RWPE2 (cell line): ENCODE data around the gene ZBTB20.
A peak's percentile ranks its signal among the peaks of the same experiment; 100 is the strongest.

Experiments
- ATAC-seq: fragments of 200-7000 bp; cut with Tn5 transposase; 3 replicates; pipeline ENCODE4 v1.9.1; 2021; ENCODE audit warnings: low read depth
- DNase-seq: peaks from one replicate; pipeline ENCODE4 v3.0.0-alpha.2; 2020; ENCODE audit warnings: low spot score
- H3K27ac ChIP-seq: fragments of 450-650 bp; 2 replicates; pipeline ENCODE4 v1.5.1; 2017; ENCODE audit warnings: mild to moderate bottlenecking; ENCODE audit not compliant: poor library complexity, severe bottlenecking
- H3K27me3 ChIP-seq: fragments of 250-450 bp; sonication (Bioruptor Pico); 2 replicates; pipeline ENCODE4 v1.5.1; 2021; ENCODE audit warnings: mild to moderate bottlenecking, moderate library complexity; ENCODE audit not compliant: insufficient read depth, poor library complexity, severe bottlenecking
- H3K36me3 ChIP-seq: fragments of 250-450 bp; sonication (Bioruptor Pico); 2 replicates; pipeline ENCODE4 v1.5.1; 2020; ENCODE audit warnings: low read depth, mild to moderate bottlenecking, moderate library complexity
- H3K4me1 ChIP-seq: fragments of 250-450 bp; sonication (Bioruptor Pico); 2 replicates; pipeline ENCODE4 v1.5.1; 2021; ENCODE audit warnings: mild to moderate bottlenecking, moderate library complexity; ENCODE audit not compliant: insufficient read depth, poor library complexity, severe bottlenecking
- H3K4me3 ChIP-seq: fragments of 250-450 bp; sonication (Bioruptor Pico); 2 replicates; pipeline ENCODE4 v1.5.1; 2021; ENCODE audit warnings: mild to moderate bottlenecking, moderate library complexity; ENCODE audit not compliant: severe bottlenecking
- H3K9me3 ChIP-seq: fragments of 250-450 bp; sonication (Bioruptor Pico); 2 replicates; pipeline ENCODE4 v1.5.1; 2021; ENCODE audit warnings: mild to moderate bottlenecking, moderate library complexity; ENCODE audit not compliant: severe bottlenecking
- TF ChIP-seq, protein P1 (sequence below): fragments of 450-650 bp; IDR thresholded peaks from one replicate; pipeline ENCODE4 v1.5.1; 2017; ENCODE audit warnings: mild to moderate bottlenecking, moderate library complexity; ENCODE audit not compliant: poor library complexity, severe bottlenecking

ZBTB20 gene

DNA sequence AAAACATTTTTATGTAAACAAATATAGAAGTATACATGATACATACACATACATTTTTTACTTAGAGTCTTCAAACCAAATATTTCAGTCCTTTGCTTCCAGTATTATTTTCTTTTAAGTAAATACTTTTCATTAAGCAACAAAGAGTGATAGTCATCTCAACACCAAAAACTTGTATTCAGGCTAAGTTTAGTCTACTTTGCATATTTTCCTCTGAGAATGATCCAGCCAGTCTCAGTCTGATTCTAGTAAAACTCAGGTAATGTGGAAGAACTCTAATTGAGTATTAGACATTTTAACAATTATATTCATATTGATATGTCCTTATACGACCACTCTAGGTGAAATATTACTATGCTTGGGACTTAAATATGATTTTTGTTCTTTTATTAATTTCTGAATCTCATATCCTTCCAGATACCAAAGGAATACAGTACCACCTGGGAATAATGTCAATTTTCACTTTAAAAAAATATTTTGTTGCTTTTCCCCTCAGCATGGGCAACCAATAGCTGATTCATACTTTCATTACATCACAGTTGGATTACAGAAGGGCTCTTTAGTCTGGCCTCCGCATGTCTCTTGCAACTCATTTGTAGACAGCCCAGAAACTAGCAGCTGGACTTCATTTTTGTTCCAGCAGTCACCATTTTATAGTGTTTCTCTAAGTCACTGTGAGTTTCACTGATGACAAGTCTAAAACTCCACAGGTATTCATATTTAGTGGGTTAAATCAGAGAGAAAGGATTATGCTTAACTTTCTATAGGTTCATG, 390.4 kb downstream of the ZBTB20 start:
- H3K9me3 ChIP-seq = no peaks in the 10 kb centered on the region
- no peaks in the 10 kb centered on the region for H3K27me3 ChIP-seq
- ATAC-seq = no peak
- H3K4me1 ChIP-seq = peaks cover 4% of the 10 kb centered on the region
- H3K4me3 ChIP-seq = no peak overlapping the region
- H3K27ac ChIP-seq = no peak overlapping the region
- TF ChIP-seq, protein P1, sequence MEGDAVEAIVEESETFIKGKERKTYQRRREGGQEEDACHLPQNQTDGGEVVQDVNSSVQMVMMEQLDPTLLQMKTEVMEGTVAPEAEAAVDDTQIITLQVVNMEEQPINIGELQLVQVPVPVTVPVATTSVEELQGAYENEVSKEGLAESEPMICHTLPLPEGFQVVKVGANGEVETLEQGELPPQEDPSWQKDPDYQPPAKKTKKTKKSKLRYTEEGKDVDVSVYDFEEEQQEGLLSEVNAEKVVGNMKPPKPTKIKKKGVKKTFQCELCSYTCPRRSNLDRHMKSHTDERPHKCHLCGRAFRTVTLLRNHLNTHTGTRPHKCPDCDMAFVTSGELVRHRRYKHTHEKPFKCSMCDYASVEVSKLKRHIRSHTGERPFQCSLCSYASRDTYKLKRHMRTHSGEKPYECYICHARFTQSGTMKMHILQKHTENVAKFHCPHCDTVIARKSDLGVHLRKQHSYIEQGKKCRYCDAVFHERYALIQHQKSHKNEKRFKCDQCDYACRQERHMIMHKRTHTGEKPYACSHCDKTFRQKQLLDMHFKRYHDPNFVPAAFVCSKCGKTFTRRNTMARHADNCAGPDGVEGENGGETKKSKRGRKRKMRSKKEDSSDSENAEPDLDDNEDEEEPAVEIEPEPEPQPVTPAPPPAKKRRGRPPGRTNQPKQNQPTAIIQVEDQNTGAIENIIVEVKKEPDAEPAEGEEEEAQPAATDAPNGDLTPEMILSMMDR = no peak
- DNase-seq = no peak
- H3K36me3 ChIP-seq = no peaks in the 10 kb centered on the region

GRCh38 chr3:114746502-114746901, 400.6 kb downstream of the ZBTB20 start:
- ATAC-seq (no peak), DNase-seq (no peak)
- TF ChIP-seq, protein P1 = no peak
- Histone ChIP-seq H3K36me3 (no peaks in the 10 kb centered on the region), H3K4me3 (no peak overlapping the region), H3K27ac (no peak overlapping the region), H3K27me3 (no peaks in the 10 kb centered on the region), H3K4me1 (peaks cover 4% of the 10 kb centered on the region), H3K9me3 (no peaks in the 10 kb centered on the region)

DNA sequence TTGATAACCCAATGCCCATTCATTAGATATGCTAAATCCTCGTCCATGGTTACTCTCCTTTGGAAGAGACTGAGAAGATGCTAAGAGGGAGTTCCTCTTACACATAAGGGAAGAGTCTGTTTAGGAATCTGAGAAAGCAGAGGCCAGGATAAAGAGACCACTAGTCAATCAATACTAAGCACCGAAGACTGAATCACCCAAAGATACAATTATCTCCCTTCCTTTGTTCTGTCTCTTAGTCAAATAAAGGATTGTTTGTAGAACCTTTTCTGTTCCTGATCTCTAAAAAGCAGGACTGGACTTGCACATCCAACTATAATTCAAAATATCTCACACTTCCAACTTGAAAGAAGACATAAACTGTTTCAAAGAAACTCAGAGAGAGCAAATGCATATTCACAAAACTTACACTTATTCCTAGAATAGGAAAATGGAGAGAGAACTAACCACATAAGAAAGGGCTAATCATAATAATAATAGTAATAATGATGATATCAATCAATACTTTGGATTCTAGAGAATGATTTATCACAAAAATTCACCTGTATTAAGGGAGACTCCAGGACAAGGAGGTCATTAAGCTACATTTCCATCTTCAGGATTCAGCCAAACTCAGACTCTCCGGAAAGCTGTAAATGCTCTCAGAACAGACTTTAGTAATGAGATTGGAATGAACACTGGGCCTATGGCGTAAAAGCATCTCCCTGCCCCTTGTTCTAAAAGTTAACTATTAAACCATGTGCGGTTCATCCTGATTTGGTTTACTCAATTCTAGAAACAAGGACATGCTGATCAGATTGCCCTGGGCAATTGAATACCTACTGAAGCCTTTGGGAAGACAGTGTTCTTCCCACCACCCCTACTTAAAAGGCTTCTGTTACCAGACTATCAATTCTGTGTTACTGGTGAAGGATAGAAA, 401.5 kb downstream of the ZBTB20 start:
- Histone ChIP-seq H3K4me3 (no peak overlapping the region), H3K9me3 (no peaks in the 10 kb centered on the region), H3K27ac (no peak overlapping the region), H3K4me1 (peaks cover 4% of the 10 kb centered on the region), H3K36me3 (no peaks in the 10 kb centered on the region), H3K27me3 (no peaks in the 10 kb centered on the region)
- ATAC-seq (peak; percentile 86), DNase-seq (no peak)
- TF ChIP-seq, protein P1 = no peak

DNA sequence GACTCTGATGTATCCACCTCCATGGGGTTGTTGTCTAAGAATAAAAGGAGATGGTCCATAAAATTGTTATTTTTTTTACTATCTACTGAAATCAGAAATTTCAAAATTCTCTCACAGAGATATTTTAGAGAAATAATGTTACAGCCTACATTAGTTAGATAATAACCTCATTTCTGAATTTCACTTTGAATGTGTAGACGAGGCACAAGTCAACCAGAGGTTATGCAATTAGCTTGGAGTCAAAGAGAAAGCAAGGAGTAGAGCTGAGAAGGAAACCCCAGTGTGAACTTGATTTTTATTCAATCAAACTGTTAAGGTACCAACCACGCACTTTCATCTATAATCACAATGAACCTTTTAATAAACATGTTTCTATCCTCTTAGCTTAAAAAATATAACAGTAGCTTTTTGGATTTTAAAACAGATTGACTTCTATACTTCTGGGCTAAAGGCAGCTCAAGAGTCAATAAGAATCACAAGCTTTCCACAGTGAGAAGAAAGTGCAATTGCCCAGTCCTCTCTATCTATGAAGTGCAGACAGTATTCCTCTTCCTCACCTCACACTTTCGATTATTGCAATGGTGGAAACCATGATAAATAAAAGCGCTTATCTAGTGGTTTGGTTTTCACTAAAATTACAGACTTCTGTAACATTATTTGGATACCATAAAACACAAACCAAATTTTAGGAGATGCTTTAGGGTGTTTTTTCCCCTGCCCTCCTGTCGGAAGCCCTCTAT, 403.2 kb downstream of the ZBTB20 start:
- Histone ChIP-seq H3K4me1 (peaks cover 4% of the 10 kb centered on the region), H3K27me3 (no peaks in the 10 kb centered on the region), H3K4me3 (no peak overlapping the region), H3K36me3 (no peaks in the 10 kb centered on the region), H3K27ac (no peak overlapping the region), H3K9me3 (no peaks in the 10 kb centered on the region)
- no peak for DNase-seq
- TF ChIP-seq, protein P1 = no peak
- no peak for ATAC-seq
